PC-3 (cell line): ENCODE results near the gene FSTL3.

Experiments
- EZH2phosphoT487 ChIP-seq: fragments of 300-600 bp; sonication (generic); IDR thresholded peaks from 2 replicates; pipeline ENCODE4 v1.6.1; 2018; ENCODE audit warnings: mild to moderate bottlenecking, antibody characterized with exemption, low read length, borderline replicate concordance
- TF ChIP-seq, protein P1 (sequence below): fragments of 300-600 bp; sonication (generic); conservative IDR thresholded peaks from 2 replicates; pipeline ENCODE4 v1.5.1; 2017; ENCODE audit warnings: antibody characterized with exemption, low read depth, mild to moderate bottlenecking, low read length

DNA sequence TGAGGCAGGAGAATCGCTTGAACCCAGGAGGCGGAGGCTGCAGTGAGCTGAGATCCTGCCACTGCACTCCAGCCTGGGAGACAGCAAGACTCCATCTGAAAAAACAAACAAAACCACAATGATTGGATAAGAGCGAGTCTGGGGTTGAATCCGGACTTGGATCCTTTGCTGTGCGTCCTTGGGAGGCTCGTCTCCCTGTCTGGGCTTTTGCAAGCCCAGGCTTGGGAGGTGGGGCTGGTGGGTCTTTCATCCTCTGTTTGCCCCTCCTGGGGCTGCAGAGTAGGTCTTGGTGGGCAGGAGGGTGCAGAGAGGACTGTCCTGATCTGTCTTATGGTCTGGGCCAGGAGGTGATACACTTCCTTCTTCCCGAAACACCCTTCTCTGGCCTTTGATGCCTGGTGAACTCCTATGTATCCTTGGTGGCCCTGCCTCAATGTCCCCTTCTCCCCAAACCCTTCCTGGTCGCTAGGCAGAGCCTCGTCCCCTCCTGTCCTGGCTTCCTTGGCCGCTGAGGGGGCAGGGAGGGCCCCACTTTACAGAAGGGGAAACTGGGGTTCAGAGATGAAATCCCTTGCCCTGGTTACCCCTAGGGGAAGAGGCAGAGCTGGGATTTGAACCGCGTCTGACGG lies 49.4 kb downstream of the FSTL3 start:
- no peak for TF ChIP-seq EZH2phosphoT487
- TF ChIP-seq, protein P1, sequence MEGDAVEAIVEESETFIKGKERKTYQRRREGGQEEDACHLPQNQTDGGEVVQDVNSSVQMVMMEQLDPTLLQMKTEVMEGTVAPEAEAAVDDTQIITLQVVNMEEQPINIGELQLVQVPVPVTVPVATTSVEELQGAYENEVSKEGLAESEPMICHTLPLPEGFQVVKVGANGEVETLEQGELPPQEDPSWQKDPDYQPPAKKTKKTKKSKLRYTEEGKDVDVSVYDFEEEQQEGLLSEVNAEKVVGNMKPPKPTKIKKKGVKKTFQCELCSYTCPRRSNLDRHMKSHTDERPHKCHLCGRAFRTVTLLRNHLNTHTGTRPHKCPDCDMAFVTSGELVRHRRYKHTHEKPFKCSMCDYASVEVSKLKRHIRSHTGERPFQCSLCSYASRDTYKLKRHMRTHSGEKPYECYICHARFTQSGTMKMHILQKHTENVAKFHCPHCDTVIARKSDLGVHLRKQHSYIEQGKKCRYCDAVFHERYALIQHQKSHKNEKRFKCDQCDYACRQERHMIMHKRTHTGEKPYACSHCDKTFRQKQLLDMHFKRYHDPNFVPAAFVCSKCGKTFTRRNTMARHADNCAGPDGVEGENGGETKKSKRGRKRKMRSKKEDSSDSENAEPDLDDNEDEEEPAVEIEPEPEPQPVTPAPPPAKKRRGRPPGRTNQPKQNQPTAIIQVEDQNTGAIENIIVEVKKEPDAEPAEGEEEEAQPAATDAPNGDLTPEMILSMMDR: no peak
